Lower leg skin (tissue), 3 donors: ENCODE data around the gene CNDP2.

ENCODE experiments used
- POLR2A ChIP-seq, 2 donors: fragments of 450-650 bp; IDR thresholded peaks; one replicate each; pipeline ENCODE4 v1.6.1; 2016 to 2017; ENCODE audit warnings: antibody characterized with exemption in 2 of 2, mild to moderate bottlenecking in 1 of 2, moderate library complexity in 1 of 2
- TF ChIP-seq, protein P1 (sequence below), 3 donors: fragments of 450-650 bp; IDR thresholded peaks; one replicate each; pipeline ENCODE4 v1.5.1; 2016; ENCODE audit warnings: antibody characterized with exemption in 3 of 3, mild to moderate bottlenecking in 3 of 3, moderate library complexity in 2 of 3

- TF ChIP-seq, protein P1, sequence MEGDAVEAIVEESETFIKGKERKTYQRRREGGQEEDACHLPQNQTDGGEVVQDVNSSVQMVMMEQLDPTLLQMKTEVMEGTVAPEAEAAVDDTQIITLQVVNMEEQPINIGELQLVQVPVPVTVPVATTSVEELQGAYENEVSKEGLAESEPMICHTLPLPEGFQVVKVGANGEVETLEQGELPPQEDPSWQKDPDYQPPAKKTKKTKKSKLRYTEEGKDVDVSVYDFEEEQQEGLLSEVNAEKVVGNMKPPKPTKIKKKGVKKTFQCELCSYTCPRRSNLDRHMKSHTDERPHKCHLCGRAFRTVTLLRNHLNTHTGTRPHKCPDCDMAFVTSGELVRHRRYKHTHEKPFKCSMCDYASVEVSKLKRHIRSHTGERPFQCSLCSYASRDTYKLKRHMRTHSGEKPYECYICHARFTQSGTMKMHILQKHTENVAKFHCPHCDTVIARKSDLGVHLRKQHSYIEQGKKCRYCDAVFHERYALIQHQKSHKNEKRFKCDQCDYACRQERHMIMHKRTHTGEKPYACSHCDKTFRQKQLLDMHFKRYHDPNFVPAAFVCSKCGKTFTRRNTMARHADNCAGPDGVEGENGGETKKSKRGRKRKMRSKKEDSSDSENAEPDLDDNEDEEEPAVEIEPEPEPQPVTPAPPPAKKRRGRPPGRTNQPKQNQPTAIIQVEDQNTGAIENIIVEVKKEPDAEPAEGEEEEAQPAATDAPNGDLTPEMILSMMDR (IDR thresholded peaks at IDR 0.05) = no peak
- no peak for TF ChIP-seq POLR2A (IDR thresholded peaks at IDR 0.05)
These were observed 32.9 kb upstream of the CNDP2 start for GRCh38 chr18:74463254-74463653.
